Ascending aorta (tissue), 2 donors: ENCODE measurements around the gene FHOD3. TPM values are rescaled to one million over a fixed set of nuclear protein-coding genes. Genes with fewer than 3 reads are reported as not detected.

Experiments
- DNase-seq, 2 donors: peaks; one replicate each; pipeline ENCODE4 v3.0.0-alpha.2; 2019; ENCODE audit warnings: low spot score in 2 of 2
- H3K27ac ChIP-seq, 2 donors: fragments of 200-600 bp; sonication (generic); one replicate each; pipeline ENCODE4 v1.5.1; 2016 to 2017; ENCODE audit warnings: mild to moderate bottlenecking in 1 of 2
- H3K27me3 ChIP-seq: fragments of 200-600 bp; sonication (generic); one replicate; pipeline ENCODE4 v1.5.1; 2017
- H3K36me3 ChIP-seq, 2 donors: fragments of 200-600 bp; sonication (generic); one replicate each; pipeline ENCODE4 v1.5.1; 2016
- H3K4me1 ChIP-seq, 2 donors: fragments of 200-600 bp; sonication (generic); one replicate each; pipeline ENCODE4 v1.5.1; 2016 to 2017; ENCODE audit warnings: mild to moderate bottlenecking in 1 of 2
- H3K4me3 ChIP-seq, 2 donors: fragments of 200-600 bp; sonication (generic); one replicate each; pipeline ENCODE4 v1.5.1; 2016 to 2017; ENCODE audit warnings: mild to moderate bottlenecking in 1 of 2
- H3K9me3 ChIP-seq, 2 donors: fragments of 200-600 bp; sonication (generic); one replicate each; pipeline ENCODE4 v1.5.1; 2016
- intact Hi-C: fragments of 100-400 bp; cut with DNase I; formaldehyde crosslinking; loops from one replicate; pipeline ENCODE4 v1.15.1; 2023
- total RNA-seq: library from RNA; depleted of rRNA; stranded (reverse); fragments of >200 nt; gene quantifications from one replicate; pipeline ENCODE4 v1.1.0, GENCODE V29; 2016
- TF ChIP-seq, protein P1 (sequence below), 3 experiments: fragments of 200-600 bp in 2 of 3; fragments of 450-650 bp in 1 of 3; sonication (generic) in 2 of 3; IDR thresholded peaks; one replicate each; pipeline ENCODE4 v1.5.1; 2016 to 2019; ENCODE audit warnings: antibody characterized with exemption in 3 of 3, mild to moderate bottlenecking in 1 of 3, moderate library complexity in 1 of 3

FHOD3 gene
- total RNA-seq, 1 donor from 2014 or later, result 12.7 TPM

GRCh38 chr18:36675542-36675941, 378.0 kb downstream of the FHOD3 start:
- TF ChIP-seq, protein P1, sequence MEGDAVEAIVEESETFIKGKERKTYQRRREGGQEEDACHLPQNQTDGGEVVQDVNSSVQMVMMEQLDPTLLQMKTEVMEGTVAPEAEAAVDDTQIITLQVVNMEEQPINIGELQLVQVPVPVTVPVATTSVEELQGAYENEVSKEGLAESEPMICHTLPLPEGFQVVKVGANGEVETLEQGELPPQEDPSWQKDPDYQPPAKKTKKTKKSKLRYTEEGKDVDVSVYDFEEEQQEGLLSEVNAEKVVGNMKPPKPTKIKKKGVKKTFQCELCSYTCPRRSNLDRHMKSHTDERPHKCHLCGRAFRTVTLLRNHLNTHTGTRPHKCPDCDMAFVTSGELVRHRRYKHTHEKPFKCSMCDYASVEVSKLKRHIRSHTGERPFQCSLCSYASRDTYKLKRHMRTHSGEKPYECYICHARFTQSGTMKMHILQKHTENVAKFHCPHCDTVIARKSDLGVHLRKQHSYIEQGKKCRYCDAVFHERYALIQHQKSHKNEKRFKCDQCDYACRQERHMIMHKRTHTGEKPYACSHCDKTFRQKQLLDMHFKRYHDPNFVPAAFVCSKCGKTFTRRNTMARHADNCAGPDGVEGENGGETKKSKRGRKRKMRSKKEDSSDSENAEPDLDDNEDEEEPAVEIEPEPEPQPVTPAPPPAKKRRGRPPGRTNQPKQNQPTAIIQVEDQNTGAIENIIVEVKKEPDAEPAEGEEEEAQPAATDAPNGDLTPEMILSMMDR (IDR thresholded peaks at IDR 0.05), result no peak
- intact Hi-C loops, result no loop called here

DNA sequence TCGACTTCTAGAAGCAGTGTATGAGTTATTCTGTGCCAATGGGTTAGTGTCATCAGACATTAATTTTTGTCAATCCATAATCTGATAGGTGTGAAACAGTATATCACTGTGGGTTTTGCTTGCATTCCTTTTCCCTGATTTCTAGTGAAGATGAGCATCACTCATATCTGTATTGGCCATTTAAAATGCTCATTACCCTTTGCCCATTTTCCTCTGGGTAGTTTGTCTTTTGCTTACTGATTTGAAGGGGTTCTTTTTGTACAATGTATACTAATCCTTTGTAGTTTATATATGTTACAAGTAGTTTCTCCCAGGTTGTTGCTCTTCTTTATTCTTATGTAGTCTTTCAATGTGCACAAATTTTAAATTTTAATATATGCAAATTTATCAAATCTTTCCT, 379.1 kb downstream of the FHOD3 start:
- H3K27ac ChIP-seq, result no peak overlapping the region
- DNase-seq, result no peak
- H3K27me3 ChIP-seq, result no peaks in the 10 kb centered on the region
- H3K9me3 ChIP-seq, result peaks cover 0 to 16% of the 10 kb centered on the region in 2 donors
- TF ChIP-seq, protein P1 (IDR thresholded peaks at IDR 0.05), result no peak
- intact Hi-C loops, result no loop called here
- H3K4me3 ChIP-seq, result no peak overlapping the region
- no peaks in the 10 kb centered on the region for H3K36me3 ChIP-seq
- H3K4me1 ChIP-seq, result peaks cover 0 to 8% of the 10 kb centered on the region in 2 donors

More at GRCh38 chr18:36675542-36675941, 378.0 kb downstream of the FHOD3 start:
- peaks cover 0 to 16% of the 10 kb centered on the region in 2 donors for H3K9me3 ChIP-seq
- no peak overlapping the region for H3K4me3 ChIP-seq
- peaks cover 0 to 13% of the 10 kb centered on the region in 2 donors for H3K4me1 ChIP-seq
- H3K27ac ChIP-seq, result no peak overlapping the region
- H3K27me3 ChIP-seq, result no peaks in the 10 kb centered on the region
- DNase-seq, result no peak
- no peaks in the 10 kb centered on the region for H3K36me3 ChIP-seq

- peaks cover 6 to 8% of the 10 kb centered on the region in 2 donors for H3K36me3 ChIP-seq
- H3K4me1 ChIP-seq, result no peaks in the 10 kb centered on the region
- H3K9me3 ChIP-seq, result peaks cover 0 to 16% of the 10 kb centered on the region in 2 donors
- H3K27ac ChIP-seq, result no peak overlapping the region
- no peak overlapping the region for H3K4me3 ChIP-seq
- no peaks in the 10 kb centered on the region for H3K27me3 ChIP-seq
- intact Hi-C loops, result no loop called here
- DNase-seq, result no peak
- TF ChIP-seq, protein P1 (IDR thresholded peaks at IDR 0.05), result no peak
These were observed 382.5 kb downstream of the FHOD3 start for GRCh38 chr18:36680042-36680441.

GRCh38 chr18:36685580-36685979, 388.1 kb downstream of the FHOD3 start:
- Histone ChIP-seq H3K4me1 (no peaks in the 10 kb centered on the region), H3K9me3 (no peaks in the 10 kb centered on the region), H3K36me3 (peaks cover 6 to 8% of the 10 kb centered on the region in 2 donors), H3K4me3 (no peak overlapping the region), H3K27me3 (no peaks in the 10 kb centered on the region), H3K27ac (no peak overlapping the region)
- DNase-seq, result no peak
- TF ChIP-seq, protein P1 (IDR thresholded peaks at IDR 0.05), result no peak
- intact Hi-C loops, result loop anchor here (5.0 kb wide), 1 partner anchor 122 kb away; no protein-coding TSS in a partner anchor

- TF ChIP-seq, protein P1 (IDR thresholded peaks at IDR 0.05), result peak; percentile 53 to 87 (median 68)
- H3K27ac ChIP-seq, result no peak overlapping the region
- peaks cover 0 to 6% of the 10 kb centered on the region in 2 donors for H3K4me1 ChIP-seq
- peaks cover 5 to 6% of the 10 kb centered on the region in 2 donors for H3K36me3 ChIP-seq
- H3K27me3 ChIP-seq, result no peaks in the 10 kb centered on the region
- DNase-seq, result peak in 1 of 2 donors; percentile 74
- intact Hi-C loops, result loop anchor here (1.0 to 5.0 kb wide), 2 partner anchors 69 to 119 kb away; no protein-coding TSS in a partner anchor
- no peak overlapping the region for H3K4me3 ChIP-seq
- no peaks in the 10 kb centered on the region for H3K9me3 ChIP-seq
These were observed 390.8 kb downstream of the FHOD3 start for GRCh38 chr18:36688020-36688965.
